Heart left ventricle (tissue), 16 donors: ENCODE measurements around the gene LRRN3. TPM values are rescaled to one million over a fixed set of nuclear protein-coding genes. Genes with fewer than 3 reads are reported as not detected.

ENCODE experiments used
- ATAC-seq, 4 donors: fragments of 200-7000 bp; cut with Tn5 transposase; one replicate each; pipeline ENCODE4 v1.9.1; 2020 to 2022; ENCODE audit warnings: moderate library complexity in 4 of 4, mild to moderate bottlenecking in 3 of 4, moderate number of reproducible peaks in 1 of 4
- DNase-seq, 5 donors: peaks; one replicate each; pipeline ENCODE4 v3.0.0-alpha.2; 2020
- H3K27ac ChIP-seq, 12 donors: fragments of 200-600 bp; sonication (generic) in 4 of 12; one replicate each; pipeline versions ENCODE4 v1.5.0 to v1.8.0; 2016 to 2022; ENCODE audit warnings: mild to moderate bottlenecking in 2 of 12
- H3K27me3 ChIP-seq, 9 donors: fragments of 200-600 bp; sonication (generic) in 2 of 9; one replicate each; pipeline versions ENCODE4 v1.5.1 to v1.8.0; 2016 to 2022; ENCODE audit warnings: mild to moderate bottlenecking in 3 of 9
- H3K36me3 ChIP-seq, 9 donors: fragments of 200-600 bp; sonication (generic) in 2 of 9; one replicate each; pipeline versions ENCODE4 v1.5.0 to v1.8.0; 2018 to 2022; ENCODE audit warnings: mild to moderate bottlenecking in 2 of 9
- H3K4me1 ChIP-seq, 12 donors: fragments of 200-600 bp; sonication (generic) in 4 of 12; one replicate each; pipeline versions ENCODE4 v1.5.0 to v1.8.0; 2016 to 2022; ENCODE audit warnings: mild to moderate bottlenecking in 3 of 12
- H3K4me3 ChIP-seq, 12 donors: fragments of 200-600 bp; sonication (generic) in 4 of 12; one replicate each; pipeline versions ENCODE4 v1.5.0 to v1.8.0; 2017 to 2022; ENCODE audit warnings: mild to moderate bottlenecking in 9 of 12, moderate library complexity in 4 of 12
- H3K9me3 ChIP-seq, 12 donors: fragments of 200-600 bp; sonication (generic) in 4 of 12; one replicate each; pipeline versions ENCODE4 v1.5.0 to v1.8.0; 2016 to 2022; ENCODE audit warnings: mild to moderate bottlenecking in 1 of 12
- CTCF ChIP-seq, 12 donors: fragments of 200-600 bp; sonication (generic) in 4 of 12; IDR thresholded peaks; one replicate each; pipeline versions ENCODE4 v1.5.0 to v1.8.0; 2018 to 2022; ENCODE audit warnings: antibody characterized with exemption in 12 of 12, mild to moderate bottlenecking in 5 of 12
- POLR2A ChIP-seq, 2 donors: fragments of 450-650 bp; IDR thresholded peaks; one replicate each; pipeline ENCODE4 v1.6.1; 2017; ENCODE audit warnings: antibody characterized with exemption in 2 of 2, mild to moderate bottlenecking in 2 of 2, moderate library complexity in 2 of 2
- WGBS, 4 donors: extraction: QIAGEN DNeasy Blood & Tissue Kit in 2 of 4; methylation state at CpG; one replicate each; pipeline versions ENCODE4 v1.1.5 to v1.1.7; 2013 to 2018; 5-methylcytosine and 5-hydroxymethylcytosine counted together
- intact Hi-C, 10 donors: fragments of 100-400 bp; cut with DNase I; formaldehyde crosslinking; loops; one replicate each; pipeline versions ENCODE4 v1.11.1 to v1.14.2; 2022
- polyA plus RNA-seq, 2 donors: library from polyadenylated mRNA; stranded (reverse); fragments of 200-250 nt; gene quantifications; one replicate each; pipeline ENCODE4 v1.2.3, GENCODE V29; 2013
- total RNA-seq, 9 donors: library from RNA; depleted of rRNA in 2 of 9; stranded (reverse); fragments of >200 nt in 2 of 9; fragmentation: NEBNext Ultra II Directional in 3 of 9; extraction: Animal tissue kit (Norgen Biotek cat#: 25700) in 3 of 9; gene quantifications; one replicate each; pipeline versions ENCODE4 v1.1.0 to v1.2.4, GENCODE V29; 2016 to 2023
- donor health status: ischemic (EF 13 %, LVEDD 7.1; RV severe dilation, severe dysfunction).
- donor health status: healthy with polysubstance abuse.
- donor health status: DM: no; HTN: yes; CAD: no.
- donor health status: DM: no; HTN: no; CAD: no.
- donor health status: ischemic (EF 25% LVEDD 6.9; RV normal size, moderate dysfunction).
- donor health status: ischemic (EF 25% LVEDD 5.7; RV mildly dilated, moderate dysfunction).
- donor health status: healthy.
- donor health status: DM: yes; HTN: yes; CAD: no.
- donor health status: ischemic (EF 35%, LVEDD 5.7; RV mildly dilated, moderate dysfunction).
- donor health status: nonischemic (EF 11% LVEDD 7.7; RV severe dilation, severe dysfunction).
- donor health status: DM: yes; HTN: yes; CAD: no.
- donor health status: PGD.
- donor health status: ischemic (EF 29% LVEDD 5.4; RV normal size, mild dysfunction).
- donor health status: nonischemic (EF 23%, LVEDD 6.1; RV moderate dilation, normal function).

Gene LRRN3
- total and polyA plus RNA-seq, 11 donors, result 0.52 to 11.0 (median 2.3) TPM

GRCh38 chr7:111132833-111133232 lies 41.9 kb downstream of the LRRN3 start:
- intact Hi-C loops, result no loop called here
- 65 to 81% (median 68%) methylated on average over 1 of the region's 1 CpG for WGBS, 4 donors
- Histone ChIP-seq H3K9me3 (no peaks in the 10 kb centered on the region), H3K4me3 (no peak overlapping the region), H3K27me3 (no peaks in the 10 kb centered on the region), H3K4me1 (peaks cover 0 to 9% (median 2%) of the 10 kb centered on the region in 12 donors), H3K36me3 (no peaks in the 10 kb centered on the region), H3K27ac (no peak overlapping the region)
- TF ChIP-seq POLR2A (IDR thresholded peaks at IDR 0.05) (no peak), CTCF (IDR thresholded peaks at IDR 0.05) (no peak)
- no peak for DNase-seq
- no peak for ATAC-seq

GRCh38 chr7:111137296-111138192 lies 46.6 kb downstream of the LRRN3 start:
- H3K4me3 ChIP-seq, result peak overlapping the region in 1 of 12 donors; percentile 4
- ATAC-seq (peak in 3 of 4 donors; percentile 24 to 39 (median 24)), DNase-seq (peak in 1 of 5 donors; percentile 23)
- 67 to 81% (median 72%) methylated on average over 4 of the region's 4 CpGs for WGBS, 4 donors
- H3K27ac ChIP-seq, result peak overlapping the region in 10 of 12 donors; percentile 3 to 78 (median 24)
- no peaks in the 10 kb centered on the region for H3K27me3 ChIP-seq
- H3K9me3 ChIP-seq, result no peaks in the 10 kb centered on the region
- no peaks in the 10 kb centered on the region for H3K36me3 ChIP-seq
- intact Hi-C loops, result no loop called here
- peaks cover 0 to 35% (median 12%) of the 10 kb centered on the region in 12 donors for H3K4me1 ChIP-seq
- TF ChIP-seq POLR2A (IDR thresholded peaks at IDR 0.05) (no peak), CTCF (IDR thresholded peaks at IDR 0.05) (no peak)

- Histone ChIP-seq H3K4me1 (peaks cover 0 to 35% (median 12%) of the 10 kb centered on the region in 12 donors), H3K27me3 (no peaks in the 10 kb centered on the region), H3K4me3 (peak overlapping the region in 1 of 12 donors; percentile 4), H3K9me3 (no peaks in the 10 kb centered on the region), H3K27ac (peak overlapping the region in 9 of 12 donors; percentile 3 to 78 (median 26)), H3K36me3 (no peaks in the 10 kb centered on the region)
- WGBS, 4 donors, result 44 to 46% (median 45%) methylated on average over 2 of the region's 2 CpGs
- ATAC-seq (peak in 2 of 4 donors; percentile 39 to 49), DNase-seq (peak in 4 of 5 donors; percentile 29 to 43 (median 38))
- intact Hi-C loops, result no loop called here
- TF ChIP-seq POLR2A (IDR thresholded peaks at IDR 0.05) (no peak), CTCF (IDR thresholded peaks at IDR 0.05) (no peak)
Measured at GRCh38 chr7:111138193-111138569, 47.3 kb downstream of the LRRN3 start.

GRCh38 chr7:111138586-111138985 lies 47.7 kb downstream of the LRRN3 start:
- intact Hi-C loops, result no loop called here
- H3K4me3 ChIP-seq, result no peak overlapping the region
- no peaks in the 10 kb centered on the region for H3K9me3 ChIP-seq
- no peak for DNase-seq
- ATAC-seq, result no peak
- no peaks in the 10 kb centered on the region for H3K36me3 ChIP-seq
- no peaks in the 10 kb centered on the region for H3K27me3 ChIP-seq
- H3K27ac ChIP-seq, result peak overlapping the region in 6 of 12 donors; percentile 15 to 78 (median 40)
- no peak for TF ChIP-seq CTCF (IDR thresholded peaks at IDR 0.05)
- no peak for TF ChIP-seq POLR2A (IDR thresholded peaks at IDR 0.05)
- peaks cover 0 to 35% (median 12%) of the 10 kb centered on the region in 12 donors for H3K4me1 ChIP-seq
